SK-N-MC (cell line): ENCODE results near the gene LCE2B.

Experiments used
- EZH2 ChIP-seq: fragments of 200-600 bp; sonication (generic); IDR thresholded peaks from one replicate; pipeline ENCODE4 v1.6.1; 2017; ENCODE audit warnings: antibody characterized with exemption
- POLR2AphosphoS5 ChIP-seq: IDR thresholded peaks from 2 replicates; pipeline ENCODE4 v1.6.1; 2012; ENCODE audit warnings: mild to moderate bottlenecking, low read depth, low read length, borderline replicate concordance

DNA sequence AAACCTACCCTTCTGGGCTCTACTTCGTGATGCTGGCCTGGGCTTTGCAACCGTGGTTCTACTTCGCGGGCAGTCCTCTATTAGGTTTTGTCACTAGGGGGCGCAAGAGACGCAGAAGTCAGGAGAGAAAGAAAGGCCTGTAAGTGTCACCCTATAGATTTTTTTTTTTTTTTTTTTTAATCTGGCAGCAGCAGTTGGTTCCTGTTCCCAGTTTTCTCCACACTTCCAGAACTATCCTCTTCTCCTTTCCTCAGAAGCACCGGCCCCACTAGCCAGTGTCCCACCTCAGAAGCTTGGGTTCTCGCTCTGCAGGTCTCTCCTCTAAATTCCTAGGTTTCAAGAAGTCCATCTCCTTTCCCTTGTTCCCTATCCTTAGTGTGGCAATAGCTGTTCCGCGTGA lies 31.8 kb upstream of the LCE2B start:
- no peak for TF ChIP-seq POLR2AphosphoS5
- no peak for TF ChIP-seq EZH2
